Measurements from ENCODE around the gene PACS2. TPM values are rescaled to one million over a fixed set of nuclear protein-coding genes. Genes with fewer than 3 reads are reported as not detected.

Gene PACS2
- total and polyA plus RNA-seq, 2 of the 8 experiments (the other 6 are each of a cell fraction or from before 2014, with no cell fraction given) = 38.0 to 62.8 TPM

- TF ChIP-seq CTCF (IDR thresholded peaks at IDR 0.05; ENCODE audit: control extremely low read depth in 1 of 3, insufficient read depth in 1 of 3, low read depth in 1 of 3, low read length in 3 of 3) = no peak
- no peak for TF ChIP-seq MAFK (IDR thresholded peaks at IDR 0.05; ENCODE audit: low read depth, low read length)
- TF ChIP-seq SP4 (IDR thresholded peaks at IDR 0.05; ENCODE audit: low read length) = no peak
Measured at GRCh38 chr14:105375635-105376057, 61.1 kb downstream of the PACS2 start (continued).

All from H1 (cell line).